HepG2 (cell line): ENCODE data around the gene NELFB. TPM values are rescaled to one million over a fixed set of nuclear protein-coding genes. Genes with fewer than 3 reads are reported as not detected.
A peak's percentile ranks its signal among the peaks of the same experiment; 100 is the strongest.

Source experiments
- ARID4A ChIP-seq: sonication (generic); formaldehyde crosslinking; IDR thresholded peaks from 2 replicates; pipeline ENCODE4 v1.5.0; 2020; ENCODE audit warnings: mild to moderate bottlenecking, missing genetic modification reagents, borderline replicate concordance
- ATF5 ChIP-seq: sonication (generic); formaldehyde crosslinking; IDR thresholded peaks from 2 replicates; pipeline ENCODE4 v1.4.0; 2020; ENCODE audit warnings: mild to moderate bottlenecking, low read depth, missing genetic modification reagents
- HES4 ChIP-seq: sonication (generic); formaldehyde crosslinking; IDR thresholded peaks from 2 replicates; pipeline ENCODE4 v1.9.0; 2021; ENCODE audit warnings: mild to moderate bottlenecking, missing genetic modification reagents, borderline replicate concordance
- HOXA3 ChIP-seq: sonication (generic); formaldehyde crosslinking; IDR thresholded peaks from 2 replicates; pipeline ENCODE4 v1.5.0; 2020; ENCODE audit warnings: missing genetic modification reagents
- LCORL ChIP-seq, 2 experiments: fragments of 450-650 bp in 1 of 2; sonication (generic) in 1 of 2; formaldehyde crosslinking in 1 of 2; IDR thresholded peaks; 2 replicates each; pipeline versions ENCODE4 v1.5.0 to v1.6.1; 2017 to 2020; ENCODE audit warnings: antibody characterized with exemption in 1 of 2, missing genetic modification reagents in 1 of 2
- NR2F1 ChIP-seq, 2 experiments: fragments of 450-650 bp in 1 of 2; formaldehyde crosslinking in 1 of 2; IDR thresholded peaks; 2 replicates each; pipeline versions ENCODE4 v1.5.0 to v1.6.1; 2016 to 2020; ENCODE audit warnings: mild to moderate bottlenecking in 1 of 2, missing compliant biosample characterization in 1 of 2, missing genetic modification reagents in 1 of 2, moderate library complexity in 1 of 2
- ZNF687 ChIP-seq: sonication (generic); formaldehyde crosslinking; IDR thresholded peaks from 2 replicates; pipeline ENCODE4 v1.5.1; 2020; ENCODE audit warnings: mild to moderate bottlenecking, missing genetic modification reagents, moderate library complexity
- polyA plus RNA-seq, 8 experiments: library from polyadenylated mRNA; depleted of rRNA in 3 of 8; stranded (reverse) in 7 of 8; unstranded in 1 of 8; fragments of >200 nt; fragmentation: Illumina TruSeq in 4 of 8; extraction: Trizol in 4 of 8; gene quantifications; 2 replicates each; pipeline versions ENCODE4 v1.2.1 to v1.2.3, GENCODE V29; 2011 to 2016; ENCODE audit warnings: low read depth in 4 of 8, missing spikeins in 1 of 8, mixed read lengths in 1 of 8; ENCODE audit not compliant: insufficient read depth in 1 of 8
- total RNA-seq, 5 experiments: library from RNA; depleted of rRNA; stranded (reverse); fragments of >200 nt; fragmentation: Illumina TruSeq; extraction: Trizol; gene quantifications; 2 replicates each; pipeline ENCODE4 v1.2.3, GENCODE V29; 2016; ENCODE audit warnings: low read depth in 1 of 5
- TF ChIP-seq, protein P1 (sequence below): sonication (generic); formaldehyde crosslinking; IDR thresholded peaks from 2 replicates; pipeline ENCODE4 v1.8.1; 2022; ENCODE audit warnings: low read depth, mild to moderate bottlenecking, missing genetic modification reagents
- TF ChIP-seq, protein P2 (sequence below): sonication (generic); formaldehyde crosslinking; conservative IDR thresholded peaks from 2 replicates; pipeline ENCODE4 v1.4.0; 2020; ENCODE audit warnings: mild to moderate bottlenecking, missing genetic modification reagents, moderate library complexity

NELFB gene
- total and polyA plus RNA-seq, 2 of the 13 experiments (the other 11 are each of a cell fraction or from before 2014, with no cell fraction given): 26.5 to 45.8 TPM

DNA sequence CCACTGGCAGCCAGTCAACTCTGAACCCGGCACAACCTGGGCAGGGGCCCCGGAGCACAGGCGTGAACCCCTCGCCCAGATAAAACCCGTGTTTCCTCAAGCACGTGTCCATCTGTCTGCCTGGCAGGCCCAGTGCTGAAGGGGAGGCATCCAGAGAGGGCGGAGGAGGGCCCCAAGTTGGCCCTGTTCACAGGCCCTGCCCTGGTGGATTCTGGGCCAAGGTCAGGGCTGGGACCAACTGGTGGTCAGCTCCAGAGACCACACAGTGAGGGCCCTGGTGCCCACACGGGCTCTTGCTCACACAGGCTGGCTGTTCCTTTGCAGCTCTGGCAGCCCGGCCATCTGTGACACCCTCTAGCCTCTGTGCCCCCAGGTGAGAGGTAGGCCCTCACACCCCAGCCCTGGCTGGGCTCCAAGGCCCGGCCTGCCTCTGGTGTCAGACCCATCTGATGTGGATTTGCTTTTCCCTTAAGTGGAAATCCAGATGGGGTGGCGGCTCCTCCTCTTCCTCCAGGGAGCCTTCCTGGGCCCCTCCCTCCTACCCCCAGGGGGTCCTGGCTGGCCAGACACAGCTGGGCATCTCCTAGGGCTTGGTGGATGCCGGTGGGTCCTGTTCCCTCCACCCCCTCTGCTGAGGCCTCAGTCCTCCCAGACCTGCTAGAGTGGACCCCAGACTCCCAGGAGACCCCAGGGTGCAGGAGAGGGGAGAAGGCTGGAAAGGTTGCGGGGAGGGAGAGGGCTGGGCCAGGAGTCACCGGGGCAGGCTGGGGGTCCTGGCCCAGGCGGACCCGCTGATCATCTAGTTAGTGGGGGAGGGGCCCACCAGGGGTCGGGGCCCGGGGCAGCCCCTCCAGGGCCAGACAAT lies 4.6 kb upstream of the NELFB start (continued):
- 0 out of 4 replicates have a peak, but pooled peaks of 1 of the 2 experiments have one; percentile 29 for TF ChIP-seq NR2F1 (CRISPR knock-in tag; IDR thresholded peaks at IDR 0.05)
- TF ChIP-seq ATF5 (CRISPR knock-in tag): no peak
- peak; percentile 18; the same call in 1 of the 2 replicates for TF ChIP-seq HOXA3 (CRISPR knock-in tag)
- TF ChIP-seq ZNF687 (CRISPR knock-in tag): peak; percentile 91
- no peak for TF ChIP-seq LCORL (IDR thresholded peaks at IDR 0.05)
- 0 out of 2 replicates have a peak, but pooled peaks have one; percentile 66 for TF ChIP-seq LCORL (CRISPR knock-in tag; IDR thresholded peaks at IDR 0.05)
- 0 out of 2 replicates have a peak, but pooled peaks have one; percentile 24 for TF ChIP-seq HES4 (CRISPR knock-in tag)
- TF ChIP-seq ARID4A (CRISPR knock-in tag): peak; percentile 50; the same call in 1 of the 2 replicates
- TF ChIP-seq, protein P1, sequence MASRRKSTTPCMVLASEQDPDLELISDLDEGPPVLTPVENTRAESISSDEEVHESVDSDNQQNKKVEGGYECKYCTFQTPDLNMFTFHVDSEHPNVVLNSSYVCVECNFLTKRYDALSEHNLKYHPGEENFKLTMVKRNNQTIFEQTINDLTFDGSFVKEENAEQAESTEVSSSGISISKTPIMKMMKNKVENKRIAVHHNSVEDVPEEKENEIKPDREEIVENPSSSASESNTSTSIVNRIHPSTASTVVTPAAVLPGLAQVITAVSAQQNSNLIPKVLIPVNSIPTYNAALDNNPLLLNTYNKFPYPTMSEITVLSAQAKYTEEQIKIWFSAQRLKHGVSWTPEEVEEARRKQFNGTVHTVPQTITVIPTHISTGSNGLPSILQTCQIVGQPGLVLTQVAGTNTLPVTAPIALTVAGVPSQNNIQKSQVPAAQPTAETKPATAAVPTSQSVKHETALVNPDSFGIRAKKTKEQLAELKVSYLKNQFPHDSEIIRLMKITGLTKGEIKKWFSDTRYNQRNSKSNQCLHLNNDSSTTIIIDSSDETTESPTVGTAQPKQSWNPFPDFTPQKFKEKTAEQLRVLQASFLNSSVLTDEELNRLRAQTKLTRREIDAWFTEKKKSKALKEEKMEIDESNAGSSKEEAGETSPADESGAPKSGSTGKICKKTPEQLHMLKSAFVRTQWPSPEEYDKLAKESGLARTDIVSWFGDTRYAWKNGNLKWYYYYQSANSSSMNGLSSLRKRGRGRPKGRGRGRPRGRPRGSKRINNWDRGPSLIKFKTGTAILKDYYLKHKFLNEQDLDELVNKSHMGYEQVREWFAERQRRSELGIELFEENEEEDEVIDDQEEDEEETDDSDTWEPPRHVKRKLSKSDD (CRISPR knock-in tag): peak; percentile 38; the same call in 1 of the 2 replicates
- TF ChIP-seq, protein P2, sequence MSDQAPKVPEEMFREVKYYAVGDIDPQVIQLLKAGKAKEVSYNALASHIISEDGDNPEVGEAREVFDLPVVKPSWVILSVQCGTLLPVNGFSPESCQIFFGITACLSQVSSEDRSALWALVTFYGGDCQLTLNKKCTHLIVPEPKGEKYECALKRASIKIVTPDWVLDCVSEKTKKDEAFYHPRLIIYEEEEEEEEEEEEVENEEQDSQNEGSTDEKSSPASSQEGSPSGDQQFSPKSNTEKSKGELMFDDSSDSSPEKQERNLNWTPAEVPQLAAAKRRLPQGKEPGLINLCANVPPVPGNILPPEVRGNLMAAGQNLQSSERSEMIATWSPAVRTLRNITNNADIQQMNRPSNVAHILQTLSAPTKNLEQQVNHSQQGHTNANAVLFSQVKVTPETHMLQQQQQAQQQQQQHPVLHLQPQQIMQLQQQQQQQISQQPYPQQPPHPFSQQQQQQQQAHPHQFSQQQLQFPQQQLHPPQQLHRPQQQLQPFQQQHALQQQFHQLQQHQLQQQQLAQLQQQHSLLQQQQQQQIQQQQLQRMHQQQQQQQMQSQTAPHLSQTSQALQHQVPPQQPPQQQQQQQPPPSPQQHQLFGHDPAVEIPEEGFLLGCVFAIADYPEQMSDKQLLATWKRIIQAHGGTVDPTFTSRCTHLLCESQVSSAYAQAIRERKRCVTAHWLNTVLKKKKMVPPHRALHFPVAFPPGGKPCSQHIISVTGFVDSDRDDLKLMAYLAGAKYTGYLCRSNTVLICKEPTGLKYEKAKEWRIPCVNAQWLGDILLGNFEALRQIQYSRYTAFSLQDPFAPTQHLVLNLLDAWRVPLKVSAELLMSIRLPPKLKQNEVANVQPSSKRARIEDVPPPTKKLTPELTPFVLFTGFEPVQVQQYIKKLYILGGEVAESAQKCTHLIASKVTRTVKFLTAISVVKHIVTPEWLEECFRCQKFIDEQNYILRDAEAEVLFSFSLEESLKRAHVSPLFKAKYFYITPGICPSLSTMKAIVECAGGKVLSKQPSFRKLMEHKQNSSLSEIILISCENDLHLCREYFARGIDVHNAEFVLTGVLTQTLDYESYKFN (CRISPR knock-in tag): peak; percentile 56
